ENCODE results near the gene C10orf71.

C10orf71 gene

DNA sequence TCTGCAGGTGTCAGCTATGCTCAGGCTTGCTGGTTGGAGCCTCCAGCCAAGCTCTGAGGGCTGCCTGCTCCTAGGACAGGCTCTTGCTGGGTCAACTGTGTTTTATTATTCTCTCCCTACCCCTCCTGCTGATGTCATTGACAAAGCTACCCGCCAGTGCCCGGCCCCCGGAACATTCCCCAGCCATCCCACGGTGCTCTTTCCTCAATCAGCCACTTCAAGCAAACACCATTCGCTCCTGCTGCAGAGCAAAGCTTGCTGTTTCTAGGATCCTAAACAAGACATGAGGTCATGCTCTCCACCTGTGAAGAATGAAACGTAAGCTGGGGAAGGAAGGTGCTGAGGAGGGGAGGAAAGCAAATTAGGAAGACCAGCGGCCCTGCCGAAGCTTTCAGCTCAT, 2.1 kb upstream of the C10orf71 start:
- no peak for DNase-seq

DNA sequence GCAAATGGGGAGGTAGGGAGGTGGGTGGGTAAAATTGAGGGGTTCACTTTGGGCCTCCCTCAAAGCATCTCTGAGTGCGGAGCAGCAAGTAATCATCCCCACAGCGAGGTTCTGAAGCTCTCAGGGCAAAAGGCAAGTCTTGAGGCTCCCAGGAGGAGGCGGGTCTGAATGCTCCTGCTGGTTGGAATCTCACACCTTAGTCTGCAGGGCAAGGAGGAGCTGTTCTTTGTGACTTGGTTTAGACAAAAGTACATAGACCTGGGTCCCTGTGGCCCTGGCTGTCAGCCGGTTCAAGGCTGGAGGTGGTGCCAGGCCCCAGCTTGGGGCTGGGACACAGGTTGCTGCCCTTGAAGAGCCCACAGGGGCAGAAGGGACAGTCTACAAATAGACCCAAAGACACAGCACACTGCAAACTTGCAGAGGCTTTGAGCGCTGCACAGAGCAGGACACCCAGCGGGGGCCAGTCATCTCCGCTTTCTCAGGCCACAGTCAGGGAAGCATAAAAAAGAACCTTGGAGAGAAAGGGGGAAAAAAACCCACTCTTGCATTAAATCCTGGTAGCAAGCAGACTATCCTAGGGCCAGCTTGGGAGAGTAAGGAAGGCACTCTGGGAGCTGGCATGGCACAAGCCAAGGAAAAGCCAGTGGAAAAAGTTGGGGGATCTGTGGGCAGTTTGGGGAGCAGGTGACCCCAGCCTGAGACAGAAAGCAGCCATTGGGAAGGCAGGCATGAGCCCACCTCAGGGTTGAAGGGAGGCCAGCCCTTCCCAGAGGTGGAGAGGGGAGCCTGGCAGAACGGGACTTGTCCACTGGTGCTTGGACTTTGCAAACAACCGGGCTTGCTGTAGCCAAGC, 926 bp upstream of the C10orf71 start:
- DNase-seq = no peak

DNA sequence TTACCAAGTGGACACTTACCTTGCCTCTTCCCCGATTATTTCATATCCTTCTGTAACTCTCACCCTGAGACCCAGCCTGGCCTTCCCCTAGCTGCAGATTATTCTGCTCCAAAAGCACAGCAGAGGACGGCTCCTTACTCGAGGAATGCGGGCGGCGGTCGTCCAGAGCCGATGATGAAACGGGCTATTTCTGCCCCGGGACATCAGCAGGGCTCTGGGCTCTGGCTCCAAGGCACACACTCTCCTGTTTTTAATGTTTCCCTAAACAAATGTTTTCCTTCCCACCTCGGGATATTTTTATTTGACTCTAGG, 343 bp upstream of the C10orf71 start:
- no peak for DNase-seq

DNA sequence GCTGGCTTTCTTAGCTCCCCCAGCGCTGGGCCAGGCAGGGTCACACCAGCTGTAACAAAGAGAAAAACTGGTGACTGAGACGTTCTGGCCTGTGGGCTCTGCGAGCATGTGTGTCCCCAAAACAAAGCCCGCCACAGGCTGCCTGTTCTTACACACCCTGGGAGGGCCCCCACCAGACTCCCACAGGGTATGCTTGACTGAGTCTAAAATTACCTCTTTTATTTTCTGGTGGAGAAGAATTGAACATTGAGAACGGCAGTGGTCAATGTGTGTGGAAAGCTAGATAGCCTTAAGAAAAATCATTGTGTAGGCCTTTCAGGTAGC, 808 bp downstream of the C10orf71 start:
- DNase-seq = no peak

DNA sequence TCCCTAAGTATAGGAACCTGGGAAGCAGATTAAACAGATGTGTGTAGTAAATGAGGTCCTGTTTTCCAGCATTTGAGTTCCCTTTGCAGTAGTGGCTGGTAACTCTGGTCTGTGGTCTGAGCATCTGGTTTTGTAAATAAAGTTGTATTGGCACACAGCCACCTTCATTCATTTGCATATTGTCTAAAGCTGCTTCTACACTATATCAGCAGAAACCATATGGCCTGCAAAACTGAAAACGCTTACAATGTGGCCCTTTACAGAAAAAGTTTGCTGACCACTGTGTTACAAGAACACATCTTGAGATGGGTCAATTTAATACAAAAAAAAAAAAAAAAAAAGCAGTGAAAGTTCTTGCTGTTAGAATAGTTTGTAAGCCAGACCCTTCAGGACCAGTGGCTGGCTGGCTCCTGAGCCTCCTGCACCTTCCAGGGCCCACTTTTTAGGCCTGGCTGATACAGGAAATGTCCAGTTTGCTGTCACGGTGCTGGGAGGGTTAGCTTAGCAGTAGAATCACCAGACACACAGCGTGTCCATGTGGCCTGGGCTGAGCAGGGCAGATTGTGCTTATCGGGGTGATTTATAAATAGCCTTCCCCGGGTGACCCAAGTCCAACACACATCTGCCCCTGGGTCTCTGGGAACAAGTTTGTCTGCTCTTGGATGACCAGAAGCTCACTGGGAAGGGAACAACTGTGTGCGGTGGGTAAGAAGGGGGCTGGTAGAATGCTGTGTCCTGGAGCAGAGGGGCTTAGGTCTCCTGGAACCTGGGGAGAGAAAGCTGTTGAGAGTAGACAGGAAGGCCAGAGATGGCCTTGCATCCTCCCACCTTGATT, 1.4 kb downstream of the C10orf71 start:
- no peak for DNase-seq

DNA sequence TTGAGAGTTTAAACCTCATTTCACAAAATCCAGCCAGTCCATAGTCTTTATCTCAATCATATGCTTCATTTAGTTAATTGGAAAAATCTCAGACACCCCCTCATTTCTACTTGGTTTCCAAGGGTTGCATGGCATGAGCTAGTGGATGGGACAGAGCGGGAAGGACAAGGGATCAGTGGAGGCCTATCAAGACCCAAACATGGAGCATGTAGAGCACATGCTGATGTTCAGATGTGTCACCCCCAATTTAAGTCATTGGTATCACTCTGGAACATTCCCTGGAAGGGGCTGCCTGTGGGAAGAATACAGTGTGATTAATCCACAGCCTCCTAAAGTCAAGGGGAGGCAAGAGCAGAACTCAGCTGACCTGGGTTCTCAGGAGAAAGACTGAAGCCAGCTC, 2.3 kb downstream of the C10orf71 start:
- no peak for DNase-seq

DNA sequence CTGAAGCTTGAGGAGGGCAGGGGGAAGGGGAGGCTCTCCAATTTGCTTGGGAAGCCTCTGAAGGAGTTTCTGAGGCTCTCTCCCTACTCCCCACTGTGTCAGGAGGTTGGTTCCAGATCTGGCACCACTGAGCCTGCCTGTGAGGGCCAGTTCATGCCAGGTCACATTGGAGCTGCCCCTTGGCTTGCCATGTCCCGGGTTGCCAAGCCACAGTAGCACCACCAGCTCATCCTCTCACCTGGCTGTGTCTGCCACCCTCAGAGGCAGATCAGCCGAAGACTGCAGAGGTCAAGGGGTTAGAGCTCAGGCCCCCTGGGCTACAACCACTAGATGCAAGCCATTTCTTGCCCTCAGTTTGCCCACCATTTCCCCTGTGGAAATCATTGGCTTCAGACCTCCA, 3.1 kb downstream of the C10orf71 start:
- DNase-seq = no peak

DNA sequence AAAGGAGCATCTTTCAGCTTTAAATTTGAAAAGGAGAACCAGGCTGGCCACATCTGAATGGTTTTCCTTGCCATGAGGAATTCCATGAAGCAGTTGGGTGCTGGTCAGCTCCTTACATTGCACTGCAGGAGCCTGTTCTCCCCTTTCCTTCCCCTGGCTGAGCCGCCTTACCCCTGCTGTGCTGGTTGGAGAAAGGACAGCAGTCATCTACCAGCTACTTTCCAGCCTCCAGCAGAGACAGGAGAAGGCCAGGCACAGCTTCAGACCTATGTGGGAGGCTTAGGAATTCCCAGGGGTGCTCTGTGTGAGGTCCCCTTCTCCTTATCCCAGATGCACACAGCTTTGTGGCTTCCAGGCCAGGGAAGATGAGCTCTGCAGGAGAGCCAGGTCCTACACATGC, 4.7 kb downstream of the C10orf71 start:
- DNase-seq = no peak

DNA sequence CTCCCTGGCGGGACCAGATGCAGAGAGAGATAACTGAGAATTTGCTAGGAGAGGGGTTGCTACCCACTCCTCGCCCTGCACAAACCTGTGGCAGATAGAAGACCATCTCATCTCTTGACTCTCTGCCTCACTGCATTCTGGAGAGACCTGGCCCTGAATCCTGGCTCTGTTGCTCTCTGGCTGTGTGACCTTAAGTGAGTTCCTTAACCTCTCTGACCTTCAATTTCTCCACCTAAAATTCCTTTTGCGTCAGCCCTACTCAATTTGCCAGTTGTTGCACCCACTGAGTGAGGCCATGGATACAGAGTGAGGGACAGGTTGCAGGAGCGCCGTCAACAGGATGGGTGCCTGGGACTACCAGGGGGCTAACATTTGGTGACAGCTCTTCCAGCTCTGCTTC, 5.2 kb downstream of the C10orf71 start:
- DNase-seq = no peak

DNA sequence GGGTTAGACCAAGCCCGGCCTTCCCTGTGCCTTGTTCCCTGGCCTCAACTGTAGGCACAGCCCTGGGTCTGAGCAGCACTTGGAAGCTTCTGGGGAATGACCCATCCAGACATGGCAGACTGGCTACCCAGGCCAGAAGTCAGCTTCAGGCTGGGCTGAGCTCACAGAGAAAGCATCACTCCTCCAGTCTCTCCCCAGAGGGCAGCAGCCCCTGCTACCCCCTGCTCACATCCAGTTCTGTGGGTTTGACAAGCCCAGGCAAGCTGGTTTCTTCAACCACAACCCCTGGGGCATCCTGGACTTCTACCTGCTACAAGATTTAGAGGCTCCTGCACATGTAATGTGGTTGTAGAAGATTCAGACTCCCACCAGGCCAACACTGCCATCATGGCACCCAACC, 9.0 kb downstream of the C10orf71 start:
- DNase-seq = no peak

DNA sequence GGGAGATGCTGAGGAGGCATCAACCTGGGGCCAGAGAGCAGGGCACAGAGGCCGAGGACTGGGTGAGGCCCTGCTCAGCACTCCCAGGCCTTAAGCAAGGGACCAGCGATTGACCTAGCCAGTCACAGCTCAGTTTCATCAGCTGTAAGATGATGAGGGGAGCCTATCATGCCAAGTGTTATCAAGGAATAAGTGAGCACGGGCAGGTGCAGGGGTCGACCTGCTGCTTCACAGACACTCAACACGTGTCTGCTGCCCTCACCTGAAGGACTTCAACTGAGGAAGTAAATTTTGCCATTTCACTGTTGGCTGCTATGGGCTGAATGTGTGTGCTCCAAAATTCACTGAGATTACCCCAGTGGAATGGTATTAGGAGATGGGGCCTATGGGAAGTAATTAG, 9.9 kb downstream of the C10orf71 start:
- DNase-seq = no peak

DNA sequence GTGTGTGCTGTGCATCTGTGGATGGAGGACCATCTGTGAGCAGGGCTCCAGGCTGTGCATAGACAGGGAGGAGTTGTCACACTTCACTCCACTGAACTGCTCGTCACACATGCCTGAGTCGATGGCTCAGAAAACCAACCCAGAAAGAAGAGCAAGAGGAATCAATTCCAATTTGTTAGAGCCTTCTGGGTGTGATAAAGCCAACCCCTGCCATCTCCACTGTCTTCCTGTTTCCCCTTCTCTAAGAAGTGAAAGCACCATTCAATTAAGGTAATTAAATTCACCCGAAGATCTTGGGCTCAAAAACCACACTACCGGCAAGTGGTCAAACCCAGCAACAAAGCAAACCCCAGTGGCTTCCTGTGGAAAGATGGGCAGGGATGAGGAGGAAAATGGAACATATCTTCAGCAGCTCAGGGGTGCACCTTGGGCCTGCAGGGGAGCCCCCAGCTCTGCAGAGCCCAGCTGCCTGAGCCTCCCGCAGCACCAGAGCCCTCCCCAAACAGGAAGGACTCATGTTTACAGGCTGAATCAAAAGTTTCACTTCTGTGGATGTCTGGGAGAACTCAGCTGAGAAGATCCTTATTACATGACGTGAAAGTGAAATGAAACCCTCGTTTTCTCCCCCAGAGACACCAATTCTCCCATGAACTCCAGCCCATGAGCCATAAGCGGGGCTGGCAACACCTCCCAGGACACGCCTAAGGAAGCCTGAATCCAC, 10.9 kb downstream of the C10orf71 start:
- no peak for DNase-seq

DNA sequence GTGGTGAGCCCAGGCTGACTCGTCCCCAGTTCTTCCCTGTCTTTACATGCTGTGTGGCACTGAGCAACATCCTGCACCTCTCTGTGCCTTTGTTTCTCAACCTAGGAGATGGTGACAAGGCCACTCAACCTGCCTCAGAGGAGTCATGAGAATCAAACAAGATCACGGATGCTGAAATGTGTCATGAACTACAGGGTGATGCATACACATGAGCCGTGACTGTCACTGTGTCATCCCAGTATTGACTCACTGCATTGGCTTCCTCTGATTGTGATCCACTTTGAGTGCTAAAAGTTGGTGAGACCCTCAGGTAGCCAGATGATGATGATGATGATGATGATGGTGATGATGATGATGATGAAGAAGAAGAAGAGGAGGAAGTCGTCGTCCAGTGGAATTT, 11.5 kb downstream of the C10orf71 start:
- no peak for DNase-seq

DNA sequence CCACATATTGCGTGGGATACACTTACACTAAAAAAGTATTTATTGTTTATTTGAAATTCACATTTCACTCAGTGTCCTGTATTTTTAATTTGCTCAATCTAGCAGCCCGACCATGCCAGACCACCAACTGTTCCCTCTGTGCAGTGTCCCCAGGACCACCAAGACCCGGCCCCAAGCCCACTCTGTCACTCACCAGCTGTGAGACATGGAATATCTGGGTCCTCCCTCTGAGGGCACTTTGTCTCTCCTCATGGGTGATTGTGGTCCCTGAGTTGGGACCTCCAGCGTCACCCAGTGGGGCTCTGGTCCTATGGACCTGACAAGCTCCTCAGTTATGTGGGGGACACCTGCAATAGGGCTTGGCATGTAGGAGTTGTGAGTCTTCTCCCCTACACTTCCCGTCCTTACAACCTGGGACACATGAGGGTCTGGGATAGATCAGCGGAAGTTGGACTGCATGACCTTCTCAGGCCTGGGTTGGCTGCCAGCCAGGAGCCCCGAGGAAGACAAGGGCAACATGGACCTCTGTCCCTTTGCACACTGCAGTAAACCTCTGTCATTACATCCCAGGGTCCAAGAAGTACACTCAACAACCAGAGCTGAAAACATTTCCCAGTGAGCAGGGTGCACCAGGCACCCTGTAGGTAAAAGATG, 12.1 kb downstream of the C10orf71 start:
- DNase-seq = no peak

DNA sequence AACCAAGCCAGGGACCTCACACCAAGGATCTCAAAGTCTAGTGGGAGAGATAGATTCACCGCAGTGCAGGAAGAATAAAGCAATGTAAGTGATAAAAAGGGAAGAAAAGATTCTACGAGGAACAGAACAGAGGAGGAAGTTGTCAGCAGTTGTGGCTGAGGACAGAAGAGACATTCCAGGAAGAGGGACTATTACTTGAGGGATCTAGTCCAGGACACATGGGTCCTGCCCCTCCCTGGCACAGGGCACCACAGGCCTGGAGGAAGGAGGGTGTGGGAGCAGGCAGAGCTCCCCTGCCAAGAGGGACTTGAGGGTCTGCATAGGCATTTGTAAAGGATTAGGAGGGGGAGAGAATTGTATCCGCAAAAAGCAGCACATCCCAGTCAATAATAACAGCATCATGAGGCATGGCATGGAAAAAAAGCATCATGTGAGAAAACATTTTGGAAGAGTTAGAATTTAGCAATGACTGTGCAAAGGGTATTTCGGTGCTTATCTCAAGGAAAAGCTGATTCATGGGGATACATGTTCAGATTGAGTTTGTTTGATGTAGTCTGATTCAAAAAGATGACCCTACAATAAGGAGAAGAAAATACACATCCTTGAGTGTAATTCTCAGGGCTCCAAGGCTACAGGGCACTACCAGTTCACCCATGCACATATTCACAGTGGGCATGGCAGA, 12.7 kb downstream of the C10orf71 start:
- no peak for DNase-seq

DNA sequence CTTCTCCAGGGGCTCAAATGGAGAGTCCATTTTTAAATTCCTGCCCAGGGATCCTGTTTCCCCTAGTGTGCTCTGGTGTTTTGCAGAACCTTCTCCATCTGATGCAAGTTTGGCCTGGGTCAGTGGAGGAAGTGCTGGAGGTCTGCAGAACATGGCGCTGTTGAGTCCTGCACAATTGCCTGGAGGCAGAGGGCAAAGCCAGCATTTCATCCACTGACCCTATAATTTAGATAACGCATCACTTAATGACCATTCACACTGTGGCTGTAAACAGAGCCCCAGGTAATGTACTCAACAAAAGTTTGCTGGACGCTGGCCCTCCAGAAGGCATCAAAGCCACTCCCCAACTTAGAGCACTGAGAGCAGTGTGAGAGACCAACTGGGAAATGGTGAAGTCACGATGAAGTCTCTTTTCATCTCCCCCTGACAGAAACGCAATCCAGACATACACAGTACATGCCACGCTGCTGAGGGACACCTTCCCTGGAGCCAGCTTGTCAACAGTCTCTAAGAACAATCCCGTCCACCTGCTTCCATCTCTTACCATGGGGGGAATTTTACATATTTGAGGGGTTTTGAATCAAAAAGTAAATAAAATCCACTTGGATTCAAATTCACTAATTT, 13.4 kb downstream of the C10orf71 start:
- no peak for DNase-seq

DNA sequence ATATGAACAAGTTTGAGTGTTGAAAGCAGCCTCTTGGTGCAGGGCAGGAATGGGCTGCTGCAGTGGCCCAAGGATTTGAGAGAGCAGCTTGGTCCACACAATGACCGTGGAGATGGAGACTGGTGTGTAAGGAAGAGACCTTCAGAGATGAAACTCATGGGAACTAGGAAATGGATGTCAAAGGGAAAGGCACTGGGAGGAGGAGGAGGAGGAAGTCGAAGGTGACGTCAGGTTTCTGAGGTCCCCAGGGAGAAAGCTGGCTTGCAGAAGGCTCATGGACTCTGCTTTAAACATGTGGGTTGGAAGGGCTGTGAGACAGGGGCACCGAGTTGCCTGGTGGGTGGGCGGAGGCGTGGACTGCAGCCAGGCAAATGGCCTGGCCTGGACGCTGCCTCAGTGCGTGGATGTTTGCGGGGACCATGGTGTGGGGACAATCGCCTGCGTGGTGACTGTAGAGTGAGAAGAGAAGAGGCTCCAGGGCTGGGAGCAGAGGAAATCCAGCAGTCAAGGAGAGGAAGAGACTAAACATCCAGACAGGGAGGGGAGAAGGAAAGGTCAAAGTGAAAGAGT, 14.6 kb downstream of the C10orf71 start:
- no peak for DNase-seq

DNA sequence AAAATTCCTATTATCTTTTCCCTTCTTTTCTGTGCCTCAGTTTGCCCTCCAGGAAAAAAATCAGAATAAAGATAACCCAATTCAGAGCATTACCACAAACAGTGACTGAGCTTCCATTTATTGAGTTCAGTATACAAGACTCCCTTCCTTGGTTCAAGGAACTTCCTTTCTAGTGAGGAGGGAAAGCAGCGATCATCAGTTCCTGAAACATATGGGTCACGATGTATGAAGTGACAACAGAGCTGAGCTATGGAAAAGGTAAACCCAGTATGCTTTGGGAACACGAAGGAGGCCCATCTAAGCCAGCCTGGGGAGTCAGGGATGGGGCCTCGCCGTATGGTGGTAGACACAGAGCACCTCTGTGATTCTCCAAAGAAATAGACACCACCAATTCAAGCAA, 15.8 kb downstream of the C10orf71 start:
- DNase-seq = no peak

DNA sequence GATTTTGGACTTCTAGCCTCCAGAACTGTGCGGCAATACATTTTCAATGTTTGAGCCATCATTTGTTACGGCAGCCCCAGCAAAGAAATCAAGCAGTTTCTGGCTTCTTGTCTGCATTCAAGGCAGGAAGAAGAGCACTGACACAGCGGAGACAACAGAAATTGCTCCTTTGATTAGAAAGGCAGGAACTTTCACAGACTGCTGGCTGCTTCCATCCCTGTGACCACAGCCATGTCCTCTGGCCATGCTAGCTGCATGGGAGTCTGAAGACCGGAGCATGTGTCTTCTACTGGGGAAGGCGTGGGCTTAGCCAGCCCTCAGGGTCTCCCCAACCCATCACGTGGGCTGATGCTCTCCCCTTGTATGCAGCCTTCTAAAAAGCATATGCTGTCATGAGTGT, 19.1 kb downstream of the C10orf71 start:
- no peak for DNase-seq

DNA sequence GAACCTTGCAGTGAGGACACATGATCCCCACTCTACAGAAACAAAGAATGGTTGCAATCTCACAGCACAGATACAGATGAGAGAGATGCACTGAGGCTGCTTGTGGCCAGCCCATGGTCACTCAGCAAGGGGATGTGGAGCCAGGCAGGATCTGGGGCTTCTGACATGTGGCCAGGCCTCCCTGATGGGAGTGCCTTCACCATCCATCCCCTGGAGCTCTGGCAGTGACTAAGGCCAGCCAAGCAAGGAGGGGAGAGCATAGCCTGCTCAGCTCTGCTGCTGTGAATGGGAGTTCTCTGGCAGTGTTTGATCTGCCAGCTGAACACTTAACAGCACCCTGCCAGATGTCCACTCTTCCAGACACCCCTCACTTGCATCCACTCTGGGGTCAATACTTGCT, 19.8 kb downstream of the C10orf71 start:
- no peak for DNase-seq

DNA sequence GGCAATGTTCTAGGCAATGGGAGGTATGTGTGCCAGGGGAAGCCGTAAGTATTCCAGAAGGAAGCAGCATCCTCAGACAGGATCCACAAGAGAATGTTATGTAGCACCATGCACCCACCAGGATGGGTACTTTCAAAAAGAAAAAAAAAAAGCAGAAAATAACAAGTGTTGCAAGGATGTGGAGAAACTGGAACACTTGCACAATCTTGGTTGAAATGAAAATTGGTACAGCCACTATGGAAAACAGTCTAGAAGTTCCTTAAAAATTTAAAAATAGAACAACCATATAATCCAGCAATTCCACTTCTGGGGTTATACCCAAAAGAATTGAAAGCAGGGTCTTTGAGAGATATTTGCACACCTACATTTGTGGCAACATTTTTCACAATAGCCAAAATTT, 20.2 kb downstream of the C10orf71 start:
- no peak for DNase-seq

DNA sequence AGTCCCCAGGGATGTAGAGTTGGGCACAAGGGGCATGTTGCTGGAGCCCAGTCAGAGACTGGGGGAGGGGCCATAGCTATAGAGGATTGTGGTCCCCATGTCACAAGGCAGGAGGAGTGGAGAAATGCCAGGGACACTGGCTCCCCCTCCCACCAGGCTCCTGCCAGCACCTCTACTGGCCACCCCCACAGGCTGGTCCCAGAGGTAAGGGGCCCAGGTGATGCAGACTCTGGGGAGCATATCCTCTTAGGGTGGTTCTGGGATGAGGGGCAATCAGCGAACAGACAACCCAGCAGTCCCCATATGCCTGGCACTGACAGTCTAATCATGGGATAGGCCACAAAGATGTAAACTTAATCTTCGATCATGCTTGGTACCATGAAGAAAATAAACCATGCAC, 21.2 kb downstream of the C10orf71 start:
- DNase-seq = no peak

All from NCI-H1694 treated with DMSO at 0.1 percent for 48 hours (cell line).